GM23338 (cell line): ENCODE data around the gene HPS4.

Source experiments
- CREB1 ChIP-seq: fragments of 250-450 bp; sonication (Bioruptor Pico); IDR thresholded peaks from 2 replicates; pipeline ENCODE4 v1.5.0; 2020; ENCODE audit warnings: low read depth, mild to moderate bottlenecking, moderate library complexity
- CTCF ChIP-seq, 2 experiments: fragments of 200-600 bp in 1 of 2; sonication (generic) in 1 of 2; conservative IDR thresholded peaks; 2 replicates each; pipeline versions ENCODE4 v1.5.1 to v1.6.1; 2016 to 2017; ENCODE audit warnings: antibody characterized with exemption in 2 of 2, low read depth in 2 of 2, mild to moderate bottlenecking in 2 of 2, moderate library complexity in 1 of 2
- ETS1 ChIP-seq: IDR thresholded peaks from 2 replicates; pipeline ENCODE4 v1.6.1; 2016; ENCODE audit warnings: antibody characterized with exemption
- EZH2 ChIP-seq: fragments of 200-600 bp; sonication (generic); IDR thresholded peaks from one replicate; pipeline ENCODE4 v1.8.0; 2017; ENCODE audit warnings: antibody characterized with exemption, mild to moderate bottlenecking, low read depth; ENCODE audit not compliant: unreplicated experiment
- EZH2phosphoT487 ChIP-seq: fragments of 200-600 bp; sonication (generic); IDR thresholded peaks from one replicate; pipeline ENCODE4 v1.8.1; 2018; ENCODE audit warnings: antibody characterized with exemption; ENCODE audit not compliant: unreplicated experiment
- JUNB ChIP-seq: IDR thresholded peaks from one replicate; pipeline ENCODE4 v1.6.1; 2016; ENCODE audit warnings: antibody characterized with exemption; ENCODE audit not compliant: unreplicated experiment
- NANOG ChIP-seq: IDR thresholded peaks from 2 replicates; pipeline ENCODE4 v1.6.1; 2016; ENCODE audit warnings: antibody characterized with exemption, borderline replicate concordance
- POLR2AphosphoS5 ChIP-seq: IDR thresholded peaks from 2 replicates; pipeline ENCODE4 v1.6.1; 2016; ENCODE audit warnings: antibody characterized with exemption, low read depth
- REST ChIP-seq: IDR thresholded peaks from one replicate; pipeline ENCODE4 v1.6.1; 2018; ENCODE audit warnings: antibody characterized with exemption; ENCODE audit not compliant: unreplicated experiment
- STAT1 ChIP-seq: IDR thresholded peaks from one replicate; pipeline ENCODE4 v1.6.1; 2016; ENCODE audit warnings: antibody characterized with exemption; ENCODE audit not compliant: unreplicated experiment
- ZNF114 ChIP-seq: fragments of 250-450 bp; sonication (Bioruptor Pico); IDR thresholded peaks from 2 replicates; pipeline ENCODE4 v1.5.0; 2020; ENCODE audit warnings: mild to moderate bottlenecking, moderate library complexity
- ZNF331 ChIP-seq: fragments of 250-450 bp; sonication (Bioruptor Pico); IDR thresholded peaks from 2 replicates; pipeline ENCODE4 v1.5.0; 2020; ENCODE audit warnings: low read depth, mild to moderate bottlenecking, moderate library complexity
- ZNF462 ChIP-seq: fragments of 250-450 bp; sonication (Bioruptor Pico); IDR thresholded peaks from 2 replicates; pipeline ENCODE4 v1.5.0; 2020; ENCODE audit warnings: mild to moderate bottlenecking, moderate library complexity

- TF ChIP-seq REST: no peak
- no peak for TF ChIP-seq CTCF (conservative IDR thresholded peaks at IDR 0.05; ENCODE audit: low read depth in 2 of 2)
- TF ChIP-seq POLR2AphosphoS5: no peak
- no peak for TF ChIP-seq EZH2
- TF ChIP-seq CREB1 (CRISPR knock-in tag): no peak
- no peak for TF ChIP-seq EZH2phosphoT487
- no peak for TF ChIP-seq STAT1
- TF ChIP-seq ZNF331 (CRISPR knock-in tag): no peak
- TF ChIP-seq JUNB: no peak
- no peak for TF ChIP-seq ETS1
- no peak for TF ChIP-seq NANOG
- no peak for TF ChIP-seq ZNF462 (CRISPR knock-in tag)
- TF ChIP-seq ZNF114: no peak
Observed at GRCh38 chr22:26439559-26439958, 44.0 kb downstream of the HPS4 start.
